Neural crest cell (in vitro differentiated cells): ENCODE results near the gene PTPN14. TPM values are rescaled to one million over a fixed set of nuclear protein-coding genes. Genes with fewer than 3 reads are reported as not detected.

Source experiments
- DNase-seq: peaks from one replicate; pipeline ENCODE4 v3.0.0; 2021; ENCODE audit warnings: low read depth, mixed read lengths, low spot score
- H3K27ac Mint-ChIP-seq: one replicate; pipeline ENCODE4 v1.8.0; 2021; ENCODE audit warnings: mild to moderate bottlenecking, mixed read lengths; ENCODE audit not compliant: unreplicated experiment
- H3K27me3 Mint-ChIP-seq: 2 replicates; pipeline ENCODE4 v1.8.0; 2021; ENCODE audit warnings: low read depth, mild to moderate bottlenecking, mixed read lengths
- H3K36me3 Mint-ChIP-seq: 2 replicates; pipeline ENCODE4 v1.8.0; 2021; ENCODE audit warnings: low read depth, mild to moderate bottlenecking, mixed read lengths
- H3K4me1 Mint-ChIP-seq: 2 replicates; pipeline ENCODE4 v1.8.0; 2021; ENCODE audit warnings: mixed read lengths
- H3K4me3 Mint-ChIP-seq: one replicate; pipeline ENCODE4 v1.8.0; 2021; ENCODE audit warnings: mild to moderate bottlenecking, mixed read lengths
- H3K9me3 Mint-ChIP-seq: 2 replicates; pipeline ENCODE4 v1.8.0; 2021; ENCODE audit warnings: mixed read lengths
- CTCF ChIP-seq: fragments of 200-600 bp; sonication (generic); conservative IDR thresholded peaks from 2 replicates; pipeline ENCODE4 v1.5.0; 2021; ENCODE audit warnings: antibody characterized with exemption, mild to moderate bottlenecking
- total RNA-seq: library from RNA; stranded (reverse); gene quantifications from 2 replicates; pipeline ENCODE4 v1.2.1, GENCODE V29; 2021

The PTPN14 gene
- total RNA-seq, 1 donor from 2014 or later: 21.4 TPM

DNA sequence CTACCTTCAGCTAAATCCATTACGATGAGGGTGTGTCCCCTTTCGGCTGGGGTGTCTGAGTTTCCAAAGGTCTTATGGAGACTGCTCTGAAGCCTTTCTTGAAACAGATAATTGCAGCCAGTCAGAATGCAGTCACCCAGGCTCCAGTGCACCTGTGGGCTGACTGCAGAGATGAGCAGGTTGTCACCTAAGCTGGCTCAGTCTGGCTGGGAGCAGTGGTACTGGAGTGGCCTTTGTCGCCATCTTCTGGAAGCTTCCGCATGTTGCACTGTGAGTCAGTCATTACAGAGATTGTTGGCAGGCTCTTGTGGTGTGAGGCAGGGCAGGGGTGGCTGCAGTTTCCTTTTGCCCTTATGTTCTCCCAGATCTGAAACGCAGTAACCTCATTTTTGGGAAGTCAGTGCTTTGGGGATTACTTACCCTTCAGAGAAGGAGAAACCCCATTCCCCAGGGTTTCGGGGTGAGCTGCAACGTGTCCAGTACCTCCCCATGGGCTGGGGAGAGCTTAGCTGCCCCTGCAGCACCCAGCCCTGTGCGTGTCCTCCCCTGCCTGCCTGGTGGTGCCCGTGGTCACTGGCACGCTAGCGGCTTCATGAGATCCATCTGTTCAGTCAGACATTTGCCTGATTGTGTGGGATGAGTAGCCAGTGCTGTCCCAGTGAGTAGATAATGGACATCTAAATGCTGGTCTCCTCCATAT, 222.5 kb downstream of the PTPN14 start:
- no peaks in the 10 kb centered on the region for H3K9me3 Mint-ChIP-seq
- H3K36me3 Mint-ChIP-seq: peaks cover 5% of the 10 kb centered on the region
- no peaks in the 10 kb centered on the region for H3K27me3 Mint-ChIP-seq
- DNase-seq: peak; percentile 70
- no peak overlapping the region for H3K4me3 Mint-ChIP-seq
- peak overlapping the region; percentile 23 for H3K27ac Mint-ChIP-seq
- peaks cover 6% of the 10 kb centered on the region for H3K4me1 Mint-ChIP-seq
- TF ChIP-seq CTCF: peak; percentile 89

GRCh38 chr1:214327514-214327913, 223.9 kb downstream of the PTPN14 start:
- no peak overlapping the region for H3K27ac Mint-ChIP-seq
- H3K4me1 Mint-ChIP-seq: peaks cover 6% of the 10 kb centered on the region
- peaks cover 5% of the 10 kb centered on the region for H3K36me3 Mint-ChIP-seq
- H3K9me3 Mint-ChIP-seq: no peaks in the 10 kb centered on the region
- H3K4me3 Mint-ChIP-seq: no peak overlapping the region
- no peak for TF ChIP-seq CTCF
- no peak for DNase-seq
- H3K27me3 Mint-ChIP-seq: no peaks in the 10 kb centered on the region

GRCh38 chr1:214326406-214326805, 225.0 kb downstream of the PTPN14 start:
- DNase-seq: no peak
- Mint-ChIP-seq H3K36me3 (peaks cover 5% of the 10 kb centered on the region), H3K27me3 (no peaks in the 10 kb centered on the region), H3K4me3 (no peak overlapping the region), H3K27ac (no peak overlapping the region), H3K9me3 (no peaks in the 10 kb centered on the region), H3K4me1 (peaks cover 10% of the 10 kb centered on the region)
- no peak for TF ChIP-seq CTCF

- Mint-ChIP-seq H3K4me3 (no peak overlapping the region), H3K9me3 (no peaks in the 10 kb centered on the region), H3K36me3 (peaks cover 5% of the 10 kb centered on the region), H3K4me1 (peaks cover 10% of the 10 kb centered on the region), H3K27ac (no peak overlapping the region), H3K27me3 (no peaks in the 10 kb centered on the region)
- DNase-seq: no peak
- TF ChIP-seq CTCF: no peak
These were observed 226.3 kb downstream of the PTPN14 start for GRCh38 chr1:214324896-214325800.

DNA sequence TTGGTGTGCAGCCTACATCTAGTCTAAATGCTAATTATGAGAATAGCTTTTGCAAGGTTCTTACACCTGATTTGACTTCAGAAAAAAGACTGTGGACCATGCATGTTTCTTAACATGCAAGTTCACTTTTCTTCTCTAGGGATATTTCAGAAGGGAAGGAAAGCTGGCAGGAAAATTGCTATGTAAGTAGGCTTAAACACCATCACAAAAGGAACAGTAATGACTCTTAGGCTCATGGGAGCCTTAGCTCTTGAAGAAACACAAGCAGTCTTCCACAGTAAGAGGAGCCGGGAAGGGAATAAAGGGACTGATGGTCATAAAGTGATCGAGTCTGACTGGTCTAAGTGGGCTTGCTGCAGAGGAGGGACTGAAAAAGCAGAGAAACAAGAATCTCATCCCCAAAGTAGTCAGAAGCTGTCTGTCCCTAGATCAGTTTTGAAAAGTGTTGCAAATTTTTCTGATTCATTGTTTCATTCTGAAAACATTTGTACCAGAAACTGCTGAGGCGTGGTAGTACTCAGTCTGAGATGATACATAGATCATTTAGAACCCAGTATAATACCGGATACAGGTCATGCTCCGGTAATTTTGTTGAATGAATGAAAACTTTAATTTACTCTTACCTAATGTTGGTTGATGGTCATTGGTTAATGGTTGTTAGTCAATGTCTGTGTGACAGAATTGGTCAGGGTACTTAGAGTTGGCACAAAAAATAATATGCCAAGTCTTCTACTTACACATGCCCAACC, 229.5 kb downstream of the PTPN14 start:
- no peak for DNase-seq
- H3K4me1 Mint-ChIP-seq: peaks cover 28% of the 10 kb centered on the region
- TF ChIP-seq CTCF: no peak
- H3K4me3 Mint-ChIP-seq: no peak overlapping the region
- peaks cover 28% of the 10 kb centered on the region for H3K36me3 Mint-ChIP-seq
- H3K27me3 Mint-ChIP-seq: no peaks in the 10 kb centered on the region
- no peak overlapping the region for H3K27ac Mint-ChIP-seq
- H3K9me3 Mint-ChIP-seq: no peaks in the 10 kb centered on the region
